Panc1 (cell line): ENCODE data around the gene KDR. TPM values are rescaled to one million over a fixed set of nuclear protein-coding genes. Genes with fewer than 3 reads are reported as not detected.

Experiments
- ATAC-seq: fragments of 200-7000 bp; cut with Tn5 transposase; 2 replicates; pipeline ENCODE4 v1.9.1; 2020; ENCODE audit warnings: mild to moderate bottlenecking, moderate library complexity
- BruUV-seq: library from RNA; stranded (reverse); fragments of 400-500 nt; replicated peaks from 2 replicates; lab custom pipeline; 2021; lab: Mats Ljungman, UMichigan
- CTCF ChIA-PET: fragments of 300-600 bp; sonication (Branson Sonifier 250); formaldehyde crosslinking; loops from one replicate; lab custom pipeline; 2022; ENCODE audit warnings: antibody characterized with exemption; lab: Charles Lee
- POLR2A ChIA-PET: fragments of 300-600 bp; sonication (Branson Sonifier 250); formaldehyde crosslinking; loops from one replicate; lab custom pipeline; 2022; ENCODE audit warnings: antibody characterized with exemption; lab: Charles Lee
- DNase-seq: peaks from one replicate; pipeline ENCODE4 v3.0.0-alpha.2; 2010; ENCODE audit warnings: low read depth, low spot score
- H3K27ac ChIP-seq: 2 replicates; pipeline ENCODE4 v1.5.1; 2011; ENCODE audit warnings: mild to moderate bottlenecking, low read length, inconsistent platforms
- H3K27me3 ChIP-seq: fragments of 200-500 bp; sonication (Bioruptor generic); 2 replicates; pipeline ENCODE4 v1.6.0; 2014; ENCODE audit warnings: low read length, inconsistent platforms; ENCODE audit not compliant: control insufficient read depth, insufficient read depth
- H3K36me3 ChIP-seq: fragments of 200-500 bp; sonication (Bioruptor generic); 2 replicates; pipeline ENCODE4 v1.5.1; 2014; ENCODE audit warnings: inconsistent platforms, mild to moderate bottlenecking, low read length, moderate library complexity; ENCODE audit not compliant: control insufficient read depth, insufficient read depth
- H3K4me1 ChIP-seq: 2 replicates; pipeline ENCODE4 v1.5.1; 2011; ENCODE audit warnings: inconsistent platforms, mild to moderate bottlenecking, low read length, moderate library complexity; ENCODE audit not compliant: control insufficient read depth, insufficient read depth
- H3K4me3 ChIP-seq, 2 experiments: 2 replicates each; pipeline ENCODE4 v1.5.1; 2011 to 2012; ENCODE audit warnings: low read depth in 2 of 2, low read length in 2 of 2, mild to moderate bottlenecking in 2 of 2, inconsistent platforms in 1 of 2, moderate library complexity in 1 of 2
- H3K9me3 ChIP-seq: fragments of 200-500 bp; sonication (Bioruptor generic); 2 replicates; pipeline ENCODE4 v1.5.1; 2014; ENCODE audit warnings: low read depth, mild to moderate bottlenecking, inconsistent platforms, low read length, moderate library complexity; ENCODE audit not compliant: control insufficient read depth, insufficient read depth
- POLR2AphosphoS5 ChIP-seq: IDR thresholded peaks from 2 replicates; pipeline ENCODE4 v1.6.1; 2012; ENCODE audit warnings: mild to moderate bottlenecking, low read depth, low read length, moderate library complexity
- SIN3A ChIP-seq: IDR thresholded peaks from 2 replicates; pipeline ENCODE4 v1.6.1; 2012; ENCODE audit warnings: low read depth, mild to moderate bottlenecking, low read length, moderate library complexity, borderline replicate concordance; ENCODE audit not compliant: insufficient read depth
- TCF7L2 ChIP-seq: IDR thresholded peaks from 2 replicates; pipeline ENCODE4 v1.6.1; 2011; ENCODE audit warnings: mild to moderate bottlenecking, low read depth, low read length, inconsistent platforms
- in situ Hi-C: cut with HindIII; loops from 2 replicates; pipeline ENCODE4 v1.10.0; 2016; ENCODE audit warnings: low sequenced_read_pairs, low pct_unique_long_range_greater_than_20kb
- intact Hi-C: fragments of 100-400 bp; cut with micrococcal nuclease; formaldehyde crosslinking; loops from one replicate; pipeline ENCODE4 v1.10.0; 2022; ENCODE audit not compliant: unreplicated experiment
- total RNA-seq: library from RNA; stranded (reverse); gene quantifications from one replicate; pipeline ENCODE4 v1.2.1, GENCODE V29; 2021; ENCODE audit not compliant: unreplicated experiment
- TF ChIP-seq, protein P1 (sequence below), 2 experiments: IDR thresholded peaks; 2 replicates each; pipeline ENCODE4 v1.6.1; 2011 to 2012; ENCODE audit warnings: low read depth in 2 of 2, control low read depth in 1 of 2, low read length in 1 of 2, mild to moderate bottlenecking in 1 of 2, moderate library complexity in 1 of 2; ENCODE audit not compliant: insufficient read depth in 1 of 2
- TF ChIP-seq, protein P2 (sequence below): fragments of 450-650 bp; IDR thresholded peaks from 2 replicates; pipeline ENCODE4 v1.5.1; 2017; ENCODE audit warnings: mild to moderate bottlenecking

The KDR gene
- total RNA-seq, 1 experiment from 2014 or later, result 0.18 TPM

DNA sequence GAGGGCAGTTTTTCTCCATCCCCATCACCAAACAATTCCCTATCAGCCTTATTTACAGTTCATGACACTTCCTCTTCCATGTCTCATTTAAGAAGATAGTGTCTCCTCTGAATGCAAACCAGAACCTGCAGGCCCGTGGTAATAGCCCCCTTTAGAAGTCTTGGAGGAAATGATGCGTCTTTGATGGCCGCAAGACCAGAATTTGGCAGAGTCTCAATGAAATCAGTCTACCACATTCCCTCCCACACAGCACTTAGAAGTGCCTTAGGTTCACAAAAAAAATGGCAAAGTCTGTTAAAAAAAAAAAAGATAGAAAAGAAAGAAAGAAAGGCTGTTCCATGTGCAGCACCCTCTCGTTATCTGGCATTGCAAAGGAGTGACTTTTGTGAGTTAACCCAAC is 2.1 kb upstream of the KDR start:
- Histone ChIP-seq H3K4me1 (no peaks in the 10 kb centered on the region), H3K4me3 (no peak overlapping the region), H3K36me3 (no peaks in the 10 kb centered on the region), H3K27me3 (peaks cover 4% of the 10 kb centered on the region), H3K9me3 (no peaks in the 10 kb centered on the region), H3K27ac (no peak overlapping the region)
- no TSS peak for BruUV-seq
- intact Hi-C loops (no loop called here), in situ Hi-C loops (no loop called here)
- no peak for ATAC-seq
- CTCF ChIA-PET, result no interaction called here
- DNase-seq, result no peak
- POLR2A ChIA-PET, result no interaction called here
- TF ChIP-seq TCF7L2 (no peak), POLR2AphosphoS5 (no peak), SIN3A (no peak)
- TF ChIP-seq, protein P1, sequence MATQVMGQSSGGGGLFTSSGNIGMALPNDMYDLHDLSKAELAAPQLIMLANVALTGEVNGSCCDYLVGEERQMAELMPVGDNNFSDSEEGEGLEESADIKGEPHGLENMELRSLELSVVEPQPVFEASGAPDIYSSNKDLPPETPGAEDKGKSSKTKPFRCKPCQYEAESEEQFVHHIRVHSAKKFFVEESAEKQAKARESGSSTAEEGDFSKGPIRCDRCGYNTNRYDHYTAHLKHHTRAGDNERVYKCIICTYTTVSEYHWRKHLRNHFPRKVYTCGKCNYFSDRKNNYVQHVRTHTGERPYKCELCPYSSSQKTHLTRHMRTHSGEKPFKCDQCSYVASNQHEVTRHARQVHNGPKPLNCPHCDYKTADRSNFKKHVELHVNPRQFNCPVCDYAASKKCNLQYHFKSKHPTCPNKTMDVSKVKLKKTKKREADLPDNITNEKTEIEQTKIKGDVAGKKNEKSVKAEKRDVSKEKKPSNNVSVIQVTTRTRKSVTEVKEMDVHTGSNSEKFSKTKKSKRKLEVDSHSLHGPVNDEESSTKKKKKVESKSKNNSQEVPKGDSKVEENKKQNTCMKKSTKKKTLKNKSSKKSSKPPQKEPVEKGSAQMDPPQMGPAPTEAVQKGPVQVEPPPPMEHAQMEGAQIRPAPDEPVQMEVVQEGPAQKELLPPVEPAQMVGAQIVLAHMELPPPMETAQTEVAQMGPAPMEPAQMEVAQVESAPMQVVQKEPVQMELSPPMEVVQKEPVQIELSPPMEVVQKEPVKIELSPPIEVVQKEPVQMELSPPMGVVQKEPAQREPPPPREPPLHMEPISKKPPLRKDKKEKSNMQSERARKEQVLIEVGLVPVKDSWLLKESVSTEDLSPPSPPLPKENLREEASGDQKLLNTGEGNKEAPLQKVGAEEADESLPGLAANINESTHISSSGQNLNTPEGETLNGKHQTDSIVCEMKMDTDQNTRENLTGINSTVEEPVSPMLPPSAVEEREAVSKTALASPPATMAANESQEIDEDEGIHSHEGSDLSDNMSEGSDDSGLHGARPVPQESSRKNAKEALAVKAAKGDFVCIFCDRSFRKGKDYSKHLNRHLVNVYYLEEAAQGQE (IDR thresholded peaks at IDR 0.05; ENCODE audit: insufficient read depth in 1 of 2, low read depth in 2 of 2, low read length in 1 of 2), result no peak
- TF ChIP-seq, protein P2, sequence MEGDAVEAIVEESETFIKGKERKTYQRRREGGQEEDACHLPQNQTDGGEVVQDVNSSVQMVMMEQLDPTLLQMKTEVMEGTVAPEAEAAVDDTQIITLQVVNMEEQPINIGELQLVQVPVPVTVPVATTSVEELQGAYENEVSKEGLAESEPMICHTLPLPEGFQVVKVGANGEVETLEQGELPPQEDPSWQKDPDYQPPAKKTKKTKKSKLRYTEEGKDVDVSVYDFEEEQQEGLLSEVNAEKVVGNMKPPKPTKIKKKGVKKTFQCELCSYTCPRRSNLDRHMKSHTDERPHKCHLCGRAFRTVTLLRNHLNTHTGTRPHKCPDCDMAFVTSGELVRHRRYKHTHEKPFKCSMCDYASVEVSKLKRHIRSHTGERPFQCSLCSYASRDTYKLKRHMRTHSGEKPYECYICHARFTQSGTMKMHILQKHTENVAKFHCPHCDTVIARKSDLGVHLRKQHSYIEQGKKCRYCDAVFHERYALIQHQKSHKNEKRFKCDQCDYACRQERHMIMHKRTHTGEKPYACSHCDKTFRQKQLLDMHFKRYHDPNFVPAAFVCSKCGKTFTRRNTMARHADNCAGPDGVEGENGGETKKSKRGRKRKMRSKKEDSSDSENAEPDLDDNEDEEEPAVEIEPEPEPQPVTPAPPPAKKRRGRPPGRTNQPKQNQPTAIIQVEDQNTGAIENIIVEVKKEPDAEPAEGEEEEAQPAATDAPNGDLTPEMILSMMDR, result no peak

DNA sequence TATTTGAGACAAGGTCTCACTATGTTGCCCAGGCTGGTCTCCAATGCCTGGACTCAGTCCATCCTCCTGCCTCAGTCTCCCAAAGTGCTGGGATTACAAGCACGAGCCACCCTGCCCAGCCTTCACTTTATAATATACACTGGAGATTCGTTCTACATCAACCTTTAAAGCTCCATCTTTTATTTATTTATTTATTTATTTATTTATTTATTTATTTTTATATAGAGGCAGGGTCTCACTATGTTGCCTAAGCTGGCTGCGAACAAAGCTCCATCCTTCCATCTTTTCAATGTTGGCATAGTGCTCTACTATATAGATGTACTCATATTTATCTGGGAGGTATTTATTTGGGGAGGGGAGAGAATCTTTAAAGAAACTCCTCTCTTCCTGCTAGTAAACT is 1.7 kb upstream of the KDR start:
- CTCF ChIA-PET, result no interaction called here
- ATAC-seq, result no peak
- peaks cover 4% of the 10 kb centered on the region for H3K27me3 ChIP-seq
- no peaks in the 10 kb centered on the region for H3K4me1 ChIP-seq
- H3K27ac ChIP-seq, result no peak overlapping the region
- DNase-seq, result no peak
- H3K4me3 ChIP-seq, result no peak overlapping the region
- intact Hi-C loops (no loop called here), in situ Hi-C loops (no loop called here)
- BruUV-seq, result no TSS peak
- TF ChIP-seq, protein P2, result no peak
- TF ChIP-seq, protein P1 (IDR thresholded peaks at IDR 0.05; ENCODE audit: insufficient read depth in 1 of 2, low read depth in 2 of 2, low read length in 1 of 2), result no peak
- no peak for TF ChIP-seq TCF7L2
- TF ChIP-seq SIN3A, result no peak
- no peak for TF ChIP-seq POLR2AphosphoS5
- H3K9me3 ChIP-seq, result no peaks in the 10 kb centered on the region
- no peaks in the 10 kb centered on the region for H3K36me3 ChIP-seq
- POLR2A ChIA-PET, result no interaction called here
